ENCODE data around the gene THBS1.

The THBS1 gene

GRCh38 chr15:39623529-39623931 is 42.7 kb downstream of the THBS1 start:
- H3K4me3 ChIP-seq (ENCODE audit: low read depth, low read length) = no peak overlapping the region
- TF ChIP-seq, protein P1, sequence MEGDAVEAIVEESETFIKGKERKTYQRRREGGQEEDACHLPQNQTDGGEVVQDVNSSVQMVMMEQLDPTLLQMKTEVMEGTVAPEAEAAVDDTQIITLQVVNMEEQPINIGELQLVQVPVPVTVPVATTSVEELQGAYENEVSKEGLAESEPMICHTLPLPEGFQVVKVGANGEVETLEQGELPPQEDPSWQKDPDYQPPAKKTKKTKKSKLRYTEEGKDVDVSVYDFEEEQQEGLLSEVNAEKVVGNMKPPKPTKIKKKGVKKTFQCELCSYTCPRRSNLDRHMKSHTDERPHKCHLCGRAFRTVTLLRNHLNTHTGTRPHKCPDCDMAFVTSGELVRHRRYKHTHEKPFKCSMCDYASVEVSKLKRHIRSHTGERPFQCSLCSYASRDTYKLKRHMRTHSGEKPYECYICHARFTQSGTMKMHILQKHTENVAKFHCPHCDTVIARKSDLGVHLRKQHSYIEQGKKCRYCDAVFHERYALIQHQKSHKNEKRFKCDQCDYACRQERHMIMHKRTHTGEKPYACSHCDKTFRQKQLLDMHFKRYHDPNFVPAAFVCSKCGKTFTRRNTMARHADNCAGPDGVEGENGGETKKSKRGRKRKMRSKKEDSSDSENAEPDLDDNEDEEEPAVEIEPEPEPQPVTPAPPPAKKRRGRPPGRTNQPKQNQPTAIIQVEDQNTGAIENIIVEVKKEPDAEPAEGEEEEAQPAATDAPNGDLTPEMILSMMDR (IDR thresholded peaks at IDR 0.05; ENCODE audit: borderline replicate concordance, insufficient read depth, low read depth, low read length) = no peak

- TF ChIP-seq, protein P1 (IDR thresholded peaks at IDR 0.05; ENCODE audit: borderline replicate concordance, insufficient read depth, low read depth, low read length) = no peak
These were observed 43.9 kb downstream of the THBS1 start for GRCh38 chr15:39624806-39625205.

DNA sequence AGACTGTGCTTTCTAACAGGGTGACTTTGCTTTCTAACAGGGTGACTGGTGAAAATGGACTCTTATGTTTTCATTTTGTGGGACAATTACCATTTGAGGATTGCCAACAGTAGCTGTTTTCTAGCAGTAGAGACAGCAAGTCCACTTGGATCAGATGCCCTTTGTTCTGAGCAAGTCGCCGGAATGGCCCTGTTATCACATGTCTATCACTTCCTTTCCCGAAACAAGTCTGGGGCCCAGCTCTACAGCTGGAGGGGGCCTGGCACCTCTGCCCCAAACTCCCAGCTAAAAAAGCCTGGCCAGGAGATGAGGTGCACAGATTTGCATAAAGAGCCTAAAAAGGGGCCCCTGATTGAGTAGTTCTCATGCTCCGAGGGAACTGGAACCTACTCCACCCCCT is 44.6 kb downstream of the THBS1 start:
- no peak overlapping the region for H3K4me3 ChIP-seq (ENCODE audit: low read depth, low read length)
- TF ChIP-seq, protein P1 (IDR thresholded peaks at IDR 0.05; ENCODE audit: borderline replicate concordance, insufficient read depth, low read depth, low read length) = no peak

More at GRCh38 chr15:39624806-39625205, 43.9 kb downstream of the THBS1 start:
- no peak overlapping the region for H3K4me3 ChIP-seq (ENCODE audit: low read depth, low read length)

DNA sequence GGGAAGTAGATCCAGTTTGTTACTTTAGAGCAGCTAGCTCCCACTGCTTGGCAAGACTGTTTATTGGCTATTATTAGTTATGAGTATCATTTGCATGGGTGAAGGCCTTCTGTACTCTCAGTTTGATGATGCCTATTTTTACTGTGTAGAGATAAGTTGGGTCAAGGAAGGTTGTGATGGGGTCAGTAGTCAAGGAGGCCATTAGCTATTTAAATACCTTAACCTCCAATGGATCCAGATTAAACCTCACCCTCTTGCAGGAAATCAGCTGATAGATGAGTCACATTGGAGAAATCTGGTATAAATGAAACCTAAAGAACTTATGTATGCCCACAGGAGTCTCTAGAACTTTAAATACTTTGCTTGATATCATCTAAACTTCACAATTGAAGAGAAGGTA is 45.0 kb downstream of the THBS1 start:
- no peak overlapping the region for H3K4me3 ChIP-seq (ENCODE audit: low read depth, low read length)
- TF ChIP-seq, protein P1 (IDR thresholded peaks at IDR 0.05; ENCODE audit: borderline replicate concordance, insufficient read depth, low read depth, low read length) = no peak

DNA sequence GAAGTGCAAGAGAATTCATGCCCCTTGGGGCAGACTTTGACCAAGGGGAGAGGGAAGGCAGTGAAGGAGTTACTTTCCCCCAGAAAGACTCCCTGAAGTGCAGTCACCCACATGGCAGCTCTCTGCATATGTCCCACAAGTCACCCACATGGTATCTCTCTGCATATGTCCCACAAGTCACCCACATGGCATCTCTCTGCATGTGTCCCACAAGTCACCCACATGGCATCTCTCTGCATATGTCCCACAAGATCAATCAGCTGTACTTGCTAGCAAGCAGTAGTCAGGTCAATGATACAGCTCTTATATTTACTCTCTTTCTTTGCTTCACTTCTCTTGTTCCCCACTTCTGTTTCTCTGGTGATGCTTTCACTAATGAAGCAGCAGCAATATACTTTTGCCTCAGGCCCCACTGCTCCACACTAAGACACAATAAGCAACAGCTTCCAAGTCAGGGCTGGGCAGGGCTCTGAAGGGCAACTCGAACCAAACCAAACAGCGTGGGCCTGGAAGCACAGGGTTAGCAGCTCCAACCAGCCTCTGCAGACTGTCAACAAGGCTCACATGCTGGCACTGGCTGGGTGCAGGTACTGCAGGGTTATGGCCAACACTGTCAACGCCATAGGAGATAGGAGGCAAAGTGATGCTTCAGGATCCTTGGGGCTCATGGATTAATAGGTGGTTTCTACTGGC is 46.7 kb downstream of the THBS1 start:
- TF ChIP-seq, protein P1 (IDR thresholded peaks at IDR 0.05; ENCODE audit: borderline replicate concordance, insufficient read depth, low read depth, low read length) = 0 out of 2 replicates have a peak, but pooled peaks have one; percentile 7

DNA sequence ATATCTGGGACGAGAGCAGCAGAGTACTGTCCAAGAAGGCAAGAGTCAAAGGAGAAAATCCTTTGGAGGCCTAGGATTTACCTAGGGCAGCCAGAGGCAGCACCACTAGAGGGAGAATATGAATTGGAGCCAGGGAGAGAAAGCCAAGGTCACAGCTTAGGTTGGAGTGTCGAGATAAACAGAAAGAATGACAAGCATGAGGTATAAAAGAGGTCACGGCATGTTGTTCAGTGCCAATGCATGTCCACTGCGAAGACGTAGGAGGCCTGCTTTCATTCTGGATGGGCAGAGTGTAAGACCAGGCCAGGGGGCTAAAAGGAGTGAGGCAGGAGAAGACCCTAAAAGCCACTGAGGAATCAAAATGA is 47.2 kb downstream of the THBS1 start:
- TF ChIP-seq, protein P1 (IDR thresholded peaks at IDR 0.05; ENCODE audit: borderline replicate concordance, insufficient read depth, low read depth, low read length) = no peak
- H3K4me3 ChIP-seq (ENCODE audit: low read depth, low read length) = no peak overlapping the region

More for the DNA sequence above, 46.7 kb downstream of the THBS1 start:
- H3K4me3 ChIP-seq (ENCODE audit: low read depth, low read length) = no peak overlapping the region

GRCh38 chr15:39628546-39629257 is 47.8 kb downstream of the THBS1 start:
- TF ChIP-seq, protein P1 (IDR thresholded peaks at IDR 0.05; ENCODE audit: borderline replicate concordance, insufficient read depth, low read depth, low read length) = no peak
- H3K4me3 ChIP-seq (ENCODE audit: low read depth, low read length) = no peak overlapping the region
